GM12864 (cell line): ENCODE results near the gene SH3TC1.

Experiments used
- DNase-seq: peaks from one replicate; pipeline ENCODE4 v3.0.0-alpha.2; 2011; ENCODE audit warnings: low read depth
- H3K4me3 ChIP-seq: 2 replicates; pipeline ENCODE4 v1.5.1; 2011; ENCODE audit warnings: mild to moderate bottlenecking, low read depth, low read length, control low read depth
- TF ChIP-seq, protein P1 (sequence below): IDR thresholded peaks from 2 replicates; pipeline ENCODE4 v1.5.1; 2011; ENCODE audit warnings: low read depth, mild to moderate bottlenecking, moderate library complexity, low read length, control low read depth, inconsistent platforms; ENCODE audit errors: missing control alignments

Gene SH3TC1

DNA sequence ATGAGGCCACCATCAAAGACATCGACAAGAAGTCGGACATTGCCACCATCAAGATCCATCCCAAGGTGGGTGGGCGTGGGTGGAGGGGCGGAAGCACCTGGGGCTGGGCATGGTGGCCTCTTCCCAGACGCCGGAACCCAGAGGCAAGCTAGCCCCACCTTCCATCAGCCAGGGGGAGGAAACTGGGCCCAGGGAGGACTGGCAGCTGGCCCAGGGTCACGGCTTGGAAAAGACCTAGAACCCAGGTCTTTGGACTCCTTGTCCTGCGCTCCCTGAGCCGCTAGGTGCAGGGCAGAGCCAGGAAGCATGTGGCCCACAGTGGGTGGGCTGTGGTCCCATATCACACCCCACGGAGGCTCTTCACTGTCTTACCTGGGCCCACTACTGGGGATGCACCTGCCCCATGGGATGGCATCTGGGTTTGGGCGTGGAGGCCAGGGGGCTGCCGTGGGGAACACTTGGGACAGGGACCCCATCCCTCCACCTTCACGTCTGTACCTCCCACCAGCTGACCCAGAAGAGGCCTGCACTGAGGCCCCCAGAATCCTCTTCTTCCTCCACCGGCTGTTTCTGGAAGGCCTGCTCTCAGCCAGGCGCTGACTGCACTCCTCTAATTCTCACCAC, 87.7 kb downstream of the SH3TC1 start:
- TF ChIP-seq, protein P1, sequence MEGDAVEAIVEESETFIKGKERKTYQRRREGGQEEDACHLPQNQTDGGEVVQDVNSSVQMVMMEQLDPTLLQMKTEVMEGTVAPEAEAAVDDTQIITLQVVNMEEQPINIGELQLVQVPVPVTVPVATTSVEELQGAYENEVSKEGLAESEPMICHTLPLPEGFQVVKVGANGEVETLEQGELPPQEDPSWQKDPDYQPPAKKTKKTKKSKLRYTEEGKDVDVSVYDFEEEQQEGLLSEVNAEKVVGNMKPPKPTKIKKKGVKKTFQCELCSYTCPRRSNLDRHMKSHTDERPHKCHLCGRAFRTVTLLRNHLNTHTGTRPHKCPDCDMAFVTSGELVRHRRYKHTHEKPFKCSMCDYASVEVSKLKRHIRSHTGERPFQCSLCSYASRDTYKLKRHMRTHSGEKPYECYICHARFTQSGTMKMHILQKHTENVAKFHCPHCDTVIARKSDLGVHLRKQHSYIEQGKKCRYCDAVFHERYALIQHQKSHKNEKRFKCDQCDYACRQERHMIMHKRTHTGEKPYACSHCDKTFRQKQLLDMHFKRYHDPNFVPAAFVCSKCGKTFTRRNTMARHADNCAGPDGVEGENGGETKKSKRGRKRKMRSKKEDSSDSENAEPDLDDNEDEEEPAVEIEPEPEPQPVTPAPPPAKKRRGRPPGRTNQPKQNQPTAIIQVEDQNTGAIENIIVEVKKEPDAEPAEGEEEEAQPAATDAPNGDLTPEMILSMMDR: no peak

DNA sequence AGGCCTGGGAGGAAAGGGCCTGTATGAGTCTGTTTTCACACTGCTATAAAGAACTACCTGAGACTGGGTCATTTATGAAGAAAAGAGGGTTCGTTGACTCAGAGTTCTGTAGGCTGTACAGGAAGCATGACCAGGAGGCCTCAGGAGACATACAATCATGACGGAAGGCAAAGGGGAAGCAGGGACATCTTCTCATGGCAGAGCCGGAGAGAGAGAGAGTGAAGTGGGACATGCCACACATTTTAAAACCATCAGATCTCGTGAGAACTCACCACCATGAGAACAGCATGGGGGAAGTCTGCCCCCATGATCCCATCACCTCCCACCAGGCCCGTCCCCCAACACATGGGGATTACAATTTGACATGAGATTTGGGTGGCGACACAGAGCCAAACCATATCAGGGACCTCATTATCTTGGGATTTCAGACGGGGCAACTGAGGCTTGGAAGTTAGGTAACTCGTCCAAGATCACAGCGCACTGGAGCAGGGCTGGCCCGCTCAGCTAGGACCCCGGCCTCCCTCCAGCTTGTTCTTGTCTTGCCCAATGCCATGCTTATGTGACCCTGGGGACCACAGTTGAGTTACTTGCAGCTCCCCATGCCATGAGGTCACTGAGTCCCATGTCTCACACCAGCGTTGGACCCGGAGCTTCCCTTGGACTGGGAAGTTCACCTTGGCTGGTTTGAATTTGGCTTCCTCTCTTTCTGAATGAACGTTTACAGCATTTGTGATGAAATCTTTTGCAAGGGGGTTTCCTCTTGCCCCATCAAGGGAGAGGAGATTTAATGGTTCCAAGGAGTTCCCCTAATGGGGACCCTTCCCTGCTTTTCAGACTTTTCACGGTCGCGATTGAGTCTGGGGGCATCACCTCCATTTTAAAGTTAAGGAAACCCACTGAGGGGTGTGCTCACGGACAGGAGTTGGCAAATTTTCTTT, 88.5 kb downstream of the SH3TC1 start:
- no peak for DNase-seq
- TF ChIP-seq, protein P1: no peak
- no peak overlapping the region for H3K4me3 ChIP-seq

More for the DNA sequence above, 87.7 kb downstream of the SH3TC1 start:
- DNase-seq: no peak
- H3K4me3 ChIP-seq: no peak overlapping the region

DNA sequence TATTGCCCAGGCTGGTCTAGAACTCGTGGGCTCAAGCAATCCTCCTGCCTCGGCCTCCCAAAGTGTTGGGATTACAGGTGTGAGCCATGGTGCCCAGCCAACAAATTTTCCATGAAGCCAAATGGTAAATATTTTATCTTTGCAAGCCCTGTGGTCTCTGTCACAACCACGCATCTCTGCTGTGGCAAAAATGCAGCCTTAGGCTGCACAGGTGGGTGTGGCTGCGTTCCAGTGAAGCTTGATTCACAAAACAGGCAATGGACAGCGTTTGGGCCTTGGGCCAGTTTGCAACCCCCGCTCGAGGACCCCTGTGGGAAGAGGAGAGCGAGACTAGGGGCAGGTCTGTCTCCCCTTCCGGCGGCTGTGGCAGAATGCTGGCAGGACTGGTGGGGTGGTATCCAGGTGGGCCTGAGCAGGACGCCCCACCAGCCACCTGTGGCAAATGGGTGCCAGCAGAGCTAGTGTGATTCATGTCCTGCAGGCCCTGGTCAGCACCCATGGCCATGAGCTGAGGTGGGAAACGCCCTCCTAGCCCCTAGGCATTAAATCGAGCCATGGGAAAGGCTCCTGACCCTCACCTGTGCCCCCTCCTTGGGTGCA, 90.2 kb downstream of the SH3TC1 start:
- TF ChIP-seq, protein P1: no peak
- no peak for DNase-seq
- no peak overlapping the region for H3K4me3 ChIP-seq

- no peak overlapping the region for H3K4me3 ChIP-seq
- DNase-seq: no peak
- TF ChIP-seq, protein P1: no peak
Observed at GRCh38 chr4:8289956-8290700, 91.0 kb downstream of the SH3TC1 start.

GRCh38 chr4:8290701-8290970, 91.5 kb downstream of the SH3TC1 start:
- TF ChIP-seq, protein P1: no peak
- DNase-seq: no peak
- no peak overlapping the region for H3K4me3 ChIP-seq
